ENCODE results near the gene ATP5MC3.

Gene ATP5MC3

DNA sequence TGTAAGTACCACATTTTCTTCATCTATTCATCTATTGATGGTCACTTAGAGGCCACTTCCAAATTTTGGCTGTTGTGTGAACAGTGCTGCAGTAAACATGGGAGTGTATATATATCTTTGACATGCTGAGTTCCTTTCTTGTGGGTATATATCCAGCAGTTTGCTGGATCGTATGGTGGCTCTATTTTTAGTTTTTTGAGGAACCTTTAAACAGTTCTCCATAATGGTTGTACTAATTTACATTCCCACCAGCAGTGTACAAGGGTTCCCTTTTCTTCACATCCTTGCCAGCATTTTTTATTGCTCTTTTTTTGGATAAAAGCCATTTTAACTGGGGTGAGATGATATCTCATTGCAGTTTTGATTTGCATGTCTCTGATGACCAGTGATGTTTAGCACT is 7.3 kb upstream of the ATP5MC3 start:
- no peak for TF ChIP-seq POLR2A (IDR thresholded peaks at IDR 0.05; ENCODE audit: extremely low read depth, insufficient read length)
- TF ChIP-seq MAX (IDR thresholded peaks at IDR 0.05; ENCODE audit: low read depth, low read length), result no peak
- TF ChIP-seq MYC (IDR thresholded peaks at IDR 0.05; ENCODE audit: low read depth, low read length), result no peak
- TF ChIP-seq CTCF (IDR thresholded peaks at IDR 0.05; ENCODE audit: low read depth, low read length), result no peak
- no peak overlapping the region for H3K4me3 ChIP-seq (ENCODE audit: low read depth, low read length)
- DNase-seq (ENCODE audit: low read depth), result no peak

GRCh38 chr2:175187378-175187777 is 5.9 kb upstream of the ATP5MC3 start:
- peak; percentile 62 for DNase-seq (ENCODE audit: low read depth)
- TF ChIP-seq POLR2A (IDR thresholded peaks at IDR 0.05; ENCODE audit: extremely low read depth, insufficient read length), result no peak
- peak; percentile 40 for TF ChIP-seq CTCF (IDR thresholded peaks at IDR 0.05; ENCODE audit: low read depth, low read length)
- no peak for TF ChIP-seq MYC (IDR thresholded peaks at IDR 0.05; ENCODE audit: low read depth, low read length)
- no peak overlapping the region for H3K4me3 ChIP-seq (ENCODE audit: low read depth, low read length)

- no peak overlapping the region for H3K4me3 ChIP-seq (ENCODE audit: low read depth, low read length)
- no peak for DNase-seq (ENCODE audit: low read depth)
- TF ChIP-seq CTCF (IDR thresholded peaks at IDR 0.05; ENCODE audit: low read depth, low read length), result no peak
Measured at GRCh38 chr2:175183674-175184073, 2.2 kb upstream of the ATP5MC3 start.

DNA sequence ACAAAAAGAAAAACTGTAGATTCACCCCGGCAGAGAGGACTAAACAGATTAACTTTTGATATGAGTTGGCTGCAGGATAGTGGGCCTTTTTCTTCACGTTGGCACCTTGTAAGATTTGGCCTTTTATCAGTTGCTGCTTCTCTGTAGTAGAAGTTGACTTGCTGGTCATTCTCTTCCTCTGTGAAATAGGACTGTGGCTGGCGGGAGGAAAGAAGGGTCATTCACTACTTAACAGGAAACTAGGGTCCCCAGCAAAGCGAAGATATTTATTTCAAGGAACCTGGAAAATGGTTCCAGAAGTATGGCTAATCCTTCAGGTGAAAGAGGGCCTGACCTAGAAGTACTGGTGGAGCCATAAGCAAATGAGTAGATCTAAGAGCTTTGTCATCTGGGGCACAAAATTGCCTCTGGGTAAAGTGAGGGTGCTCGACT is 383 bp upstream of the ATP5MC3 start:
- H3K4me3 ChIP-seq (ENCODE audit: low read depth, low read length), result peak overlapping the region; percentile 54
- no peak for DNase-seq (ENCODE audit: low read depth)
- no peak for TF ChIP-seq POLR2A (IDR thresholded peaks at IDR 0.05; ENCODE audit: extremely low read depth, insufficient read length)
- TF ChIP-seq MAX (IDR thresholded peaks at IDR 0.05; ENCODE audit: low read depth, low read length), result no peak
- TF ChIP-seq CTCF (IDR thresholded peaks at IDR 0.05; ENCODE audit: low read depth, low read length), result no peak
- TF ChIP-seq MYC (IDR thresholded peaks at IDR 0.05; ENCODE audit: low read depth, low read length), result no peak

DNA sequence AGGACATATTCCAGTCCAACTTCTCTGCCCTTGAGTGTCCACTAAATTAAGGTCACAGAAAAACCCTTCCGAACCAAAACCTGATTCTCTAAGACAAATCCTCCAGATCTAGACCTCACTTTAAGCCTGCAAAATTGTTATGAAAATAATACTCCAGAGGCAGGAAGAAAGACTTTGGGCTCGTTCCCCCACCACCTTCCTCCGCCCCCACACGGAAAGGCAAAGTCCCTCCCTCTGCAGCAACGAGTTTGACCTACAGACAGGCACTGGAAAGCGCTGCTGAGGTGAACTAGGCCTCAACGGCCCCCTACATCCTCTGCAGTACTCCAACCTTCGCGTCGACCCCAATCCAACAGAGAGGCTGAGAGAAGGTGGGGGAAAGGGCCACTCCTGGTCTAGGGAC is 808 bp downstream of the ATP5MC3 start:
- DNase-seq (ENCODE audit: low read depth), result peak; percentile 83
- TF ChIP-seq POLR2A (IDR thresholded peaks at IDR 0.05; ENCODE audit: extremely low read depth, insufficient read length), result peak; percentile 57
- TF ChIP-seq MYC (IDR thresholded peaks at IDR 0.05; ENCODE audit: low read depth, low read length), result no peak
- TF ChIP-seq MAX (IDR thresholded peaks at IDR 0.05; ENCODE audit: low read depth, low read length), result no peak
- H3K4me3 ChIP-seq (ENCODE audit: low read depth, low read length), result peak overlapping the region; percentile 98

DNA sequence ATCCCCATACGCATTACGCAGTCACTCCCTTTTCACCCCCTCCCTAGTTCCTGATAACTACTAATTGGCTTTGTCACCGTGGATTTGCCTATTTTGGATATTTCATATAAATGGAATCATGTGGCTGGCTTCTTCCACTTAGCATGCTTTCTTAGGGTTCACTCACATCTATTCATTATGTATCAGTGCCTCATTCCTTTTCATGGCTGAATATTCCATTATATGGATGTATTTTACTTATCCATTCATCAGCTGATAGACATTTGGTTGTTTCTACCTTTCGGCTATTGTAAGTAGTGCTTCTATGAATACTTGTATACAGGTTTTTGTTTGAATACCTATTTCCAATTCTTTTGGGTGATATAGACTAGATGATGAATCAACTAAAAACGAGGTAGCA is 4.9 kb downstream of the ATP5MC3 start:
- DNase-seq (ENCODE audit: low read depth), result no peak
- no peak for TF ChIP-seq CTCF (IDR thresholded peaks at IDR 0.05; ENCODE audit: low read depth, low read length)
- no peak for TF ChIP-seq POLR2A (IDR thresholded peaks at IDR 0.05; ENCODE audit: extremely low read depth, insufficient read length)
- no peak for TF ChIP-seq MYC (IDR thresholded peaks at IDR 0.05; ENCODE audit: low read depth, low read length)
- TF ChIP-seq MAX (IDR thresholded peaks at IDR 0.05; ENCODE audit: low read depth, low read length), result no peak

More for the DNA sequence above, 4.9 kb downstream of the ATP5MC3 start:
- no peak overlapping the region for H3K4me3 ChIP-seq (ENCODE audit: low read depth, low read length)

All from NB4 (cell line).